Activated B cell treated with CpG ODN at 0.5 μM for 24 hours (primary cell): ENCODE results near the gene CHN1. TPM values are rescaled to one million over a fixed set of nuclear protein-coding genes. Genes with fewer than 3 reads are reported as not detected.
A peak's percentile ranks its signal among the peaks of the same experiment; 100 is the strongest.

ENCODE experiments used
- ATAC-seq: fragments of 200-7000 bp; cut with Tn5 transposase; one replicate; pipeline ENCODE4 v1.10.0; 2021; ENCODE audit warnings: low read depth, mild to moderate bottlenecking, moderate library complexity
- CTCF ChIA-PET: fragments of 350-600 bp; sonication (Branson Sonifier 250); formaldehyde crosslinking; loops from one replicate; lab custom pipeline; 2021; ENCODE audit warnings: antibody characterized with exemption; lab: Charles Lee
- POLR2A ChIA-PET: fragments of 350-600 bp; sonication (Branson Sonifier 250); formaldehyde crosslinking; loops from one replicate; lab custom pipeline; 2021; ENCODE audit warnings: antibody characterized with exemption; lab: Charles Lee
- DNase-seq: peaks from one replicate; pipeline ENCODE4 v3.0.0; 2022
- H3K27ac Mint-ChIP-seq: one replicate; pipeline ENCODE4 v1.8.0; 2020; ENCODE audit warnings: mixed read lengths
- H3K27me3 Mint-ChIP-seq: one replicate; pipeline ENCODE4 v1.8.0; 2021; ENCODE audit warnings: mixed read lengths
- H3K36me3 Mint-ChIP-seq: one replicate; pipeline ENCODE4 v1.8.0; 2021; ENCODE audit warnings: low read depth, mixed read lengths
- H3K4me1 Mint-ChIP-seq: one replicate; pipeline ENCODE4 v1.8.0; 2021; ENCODE audit warnings: mixed read lengths
- H3K4me3 Mint-ChIP-seq: one replicate; pipeline ENCODE4 v1.8.0; 2020; ENCODE audit warnings: mild to moderate bottlenecking, mixed read lengths
- H3K9me3 Mint-ChIP-seq: one replicate; pipeline ENCODE4 v1.8.0; 2020; ENCODE audit warnings: mixed read lengths
- intact Hi-C: fragments of 100-400 bp; cut with micrococcal nuclease; formaldehyde crosslinking; loops from one replicate; pipeline ENCODE4 v1.15.1; 2024
- total RNA-seq: library from RNA; stranded (reverse); gene quantifications from 2 replicates; pipeline ENCODE4 v1.2.3, GENCODE V29; 2022
- TF ChIP-seq, protein P1 (sequence below): fragments of 200-600 bp; IDR thresholded peaks from one replicate; pipeline ENCODE4 v1.8.0; 2022; ENCODE audit warnings: antibody characterized with exemption, mild to moderate bottlenecking

Gene CHN1
- total RNA-seq, 1 donor from 2014 or later = 0.80 TPM

DNA sequence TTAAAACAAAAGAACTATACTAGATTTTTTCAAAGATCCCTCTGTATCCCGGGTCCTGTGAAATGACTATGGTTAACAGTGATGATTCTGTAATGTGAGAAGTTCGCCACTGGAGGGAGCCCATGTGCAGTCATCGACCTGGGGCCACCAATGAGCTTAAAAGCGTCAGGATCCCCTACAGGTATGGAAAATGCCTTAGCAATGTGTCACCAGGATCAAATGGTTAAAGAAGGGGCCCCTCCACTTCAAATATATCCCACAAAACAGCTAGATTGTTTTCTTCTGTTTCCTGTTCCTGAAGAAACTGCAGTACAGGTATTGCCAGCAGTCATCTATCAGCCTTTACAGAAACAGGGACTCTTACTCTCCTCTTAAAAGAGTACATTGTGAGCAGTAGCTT lies 256.2 kb downstream of the CHN1 start:
- intact Hi-C loops = loop anchor here (1.0 kb wide), 3 partner anchors 49 to 533 kb away; no protein-coding TSS in a partner anchor
- ChIA-PET POLR2A (interaction anchor here (1.1 kb wide), 1 partner anchor 236 kb away, joined by 4 read pairs; no protein-coding TSS in a partner anchor), CTCF (interaction anchor here (0.9 to 2.4 kb wide), 19 partner anchors 14 to 532 kb away, joined by 3 to 13 read pairs (median 4); partner anchors contain the start of gene CHRNA1)
- DNase-seq (peak; percentile 41), ATAC-seq (peak; percentile 35)
- Mint-ChIP-seq H3K4me3 (peak overlapping the region; percentile 47), H3K27me3 (peaks cover 3% of the 10 kb centered on the region), H3K27ac (peak overlapping the region; percentile 44), H3K36me3 (no peaks in the 10 kb centered on the region), H3K9me3 (no peaks in the 10 kb centered on the region), H3K4me1 (peaks cover 47% of the 10 kb centered on the region)
- TF ChIP-seq, protein P1, sequence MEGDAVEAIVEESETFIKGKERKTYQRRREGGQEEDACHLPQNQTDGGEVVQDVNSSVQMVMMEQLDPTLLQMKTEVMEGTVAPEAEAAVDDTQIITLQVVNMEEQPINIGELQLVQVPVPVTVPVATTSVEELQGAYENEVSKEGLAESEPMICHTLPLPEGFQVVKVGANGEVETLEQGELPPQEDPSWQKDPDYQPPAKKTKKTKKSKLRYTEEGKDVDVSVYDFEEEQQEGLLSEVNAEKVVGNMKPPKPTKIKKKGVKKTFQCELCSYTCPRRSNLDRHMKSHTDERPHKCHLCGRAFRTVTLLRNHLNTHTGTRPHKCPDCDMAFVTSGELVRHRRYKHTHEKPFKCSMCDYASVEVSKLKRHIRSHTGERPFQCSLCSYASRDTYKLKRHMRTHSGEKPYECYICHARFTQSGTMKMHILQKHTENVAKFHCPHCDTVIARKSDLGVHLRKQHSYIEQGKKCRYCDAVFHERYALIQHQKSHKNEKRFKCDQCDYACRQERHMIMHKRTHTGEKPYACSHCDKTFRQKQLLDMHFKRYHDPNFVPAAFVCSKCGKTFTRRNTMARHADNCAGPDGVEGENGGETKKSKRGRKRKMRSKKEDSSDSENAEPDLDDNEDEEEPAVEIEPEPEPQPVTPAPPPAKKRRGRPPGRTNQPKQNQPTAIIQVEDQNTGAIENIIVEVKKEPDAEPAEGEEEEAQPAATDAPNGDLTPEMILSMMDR = peak; percentile 67

Other genes with a start within 250 kb of the CHN1 start
- not detected in 2 replicates for gene CHRNA1, start 240.9 kb downstream of the CHN1 start, total RNA-seq
- 49.0 and 59.9 TPM in 2 replicates for gene ATF2, start 162.8 kb upstream of the CHN1 start, total RNA-seq
- 147 and 163 TPM in 2 replicates for gene ATP5MC3, start 176.3 kb upstream of the CHN1 start, total RNA-seq